ENCODE data around the gene GIMAP5.

Gene GIMAP5

DNA sequence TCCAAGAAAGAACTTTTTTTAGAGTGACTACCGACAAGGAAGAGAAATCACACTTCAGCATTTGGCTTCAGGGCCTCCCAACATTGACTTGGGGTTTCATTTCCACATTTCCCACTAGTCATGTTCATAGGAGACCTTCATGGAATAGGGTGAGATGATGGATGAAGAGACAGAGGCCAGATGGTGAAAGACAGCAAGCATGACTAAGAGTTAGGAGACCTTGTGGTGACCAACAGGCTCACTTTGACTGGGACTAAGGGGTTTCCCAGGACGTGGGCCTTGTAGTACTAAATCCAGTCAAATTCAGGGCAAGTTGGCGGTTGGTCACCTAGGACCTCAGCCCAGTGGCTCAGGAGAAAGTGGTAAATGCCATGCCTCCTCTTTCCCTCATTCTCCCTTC lies 3.0 kb upstream of the GIMAP5 start:
- no peaks in the 10 kb centered on the region for H3K27me3 ChIP-seq (replicated peaks; ENCODE audit: control insufficient read depth, insufficient read depth, low read length)
- TF ChIP-seq, protein P1, sequence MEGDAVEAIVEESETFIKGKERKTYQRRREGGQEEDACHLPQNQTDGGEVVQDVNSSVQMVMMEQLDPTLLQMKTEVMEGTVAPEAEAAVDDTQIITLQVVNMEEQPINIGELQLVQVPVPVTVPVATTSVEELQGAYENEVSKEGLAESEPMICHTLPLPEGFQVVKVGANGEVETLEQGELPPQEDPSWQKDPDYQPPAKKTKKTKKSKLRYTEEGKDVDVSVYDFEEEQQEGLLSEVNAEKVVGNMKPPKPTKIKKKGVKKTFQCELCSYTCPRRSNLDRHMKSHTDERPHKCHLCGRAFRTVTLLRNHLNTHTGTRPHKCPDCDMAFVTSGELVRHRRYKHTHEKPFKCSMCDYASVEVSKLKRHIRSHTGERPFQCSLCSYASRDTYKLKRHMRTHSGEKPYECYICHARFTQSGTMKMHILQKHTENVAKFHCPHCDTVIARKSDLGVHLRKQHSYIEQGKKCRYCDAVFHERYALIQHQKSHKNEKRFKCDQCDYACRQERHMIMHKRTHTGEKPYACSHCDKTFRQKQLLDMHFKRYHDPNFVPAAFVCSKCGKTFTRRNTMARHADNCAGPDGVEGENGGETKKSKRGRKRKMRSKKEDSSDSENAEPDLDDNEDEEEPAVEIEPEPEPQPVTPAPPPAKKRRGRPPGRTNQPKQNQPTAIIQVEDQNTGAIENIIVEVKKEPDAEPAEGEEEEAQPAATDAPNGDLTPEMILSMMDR (IDR thresholded peaks at IDR 0.05; ENCODE audit: insufficient read depth, low read length, poor library complexity, severe bottlenecking), result no peak
- peak; percentile 40 for DNase-seq (ENCODE audit: extremely low read depth, insufficient read length)
- no peaks in the 10 kb centered on the region; the same call in 1 of the 2 replicates for H3K36me3 ChIP-seq (ENCODE audit: control insufficient read depth, insufficient read depth, low read length)
- H3K4me3 ChIP-seq (replicated peaks; ENCODE audit: low read depth, low read length), result no peak overlapping the region

DNA sequence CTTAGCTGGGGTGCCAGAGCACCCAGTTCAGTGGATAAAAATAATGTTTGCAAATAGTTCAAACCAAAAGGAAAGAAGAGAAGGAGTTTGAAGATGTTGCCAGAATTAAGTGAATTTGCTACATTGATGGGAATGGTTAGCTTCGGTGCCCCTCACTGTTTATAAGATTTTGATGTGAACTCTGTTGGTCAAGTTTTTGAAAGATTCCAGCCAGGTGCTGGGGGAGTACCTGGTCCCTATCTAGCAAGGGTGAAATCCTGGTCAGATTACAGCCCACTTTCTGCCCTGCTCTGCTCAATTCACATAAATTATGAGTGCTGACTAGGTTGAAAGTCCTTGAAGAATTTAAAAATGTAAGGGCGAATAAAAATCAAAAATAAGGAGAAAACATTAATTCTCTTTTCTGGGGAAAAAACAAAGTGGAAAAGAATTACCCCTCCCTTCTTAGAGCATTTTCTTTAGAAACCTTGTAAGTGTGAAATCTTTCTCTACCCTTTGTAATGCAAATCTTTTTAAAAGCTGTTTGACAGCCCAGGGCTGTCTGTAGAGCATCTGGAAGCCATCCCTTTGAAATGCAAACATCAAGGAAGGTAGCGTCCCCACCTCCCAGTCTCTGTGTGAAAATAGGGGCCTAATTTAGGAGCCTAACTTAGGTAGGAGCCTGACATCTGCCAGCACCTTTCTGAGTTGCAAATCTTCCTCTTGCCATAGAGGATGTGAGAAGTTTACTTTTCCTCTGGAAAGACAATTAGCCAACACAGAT lies 1.4 kb upstream of the GIMAP5 start:
- H3K4me3 ChIP-seq (replicated peaks; ENCODE audit: low read depth, low read length), result no peak overlapping the region
- peaks cover under 1% of the 10 kb centered on the region for H3K36me3 ChIP-seq (ENCODE audit: control insufficient read depth, insufficient read depth, low read length)
- DNase-seq (ENCODE audit: extremely low read depth, insufficient read length), result no peak
- H3K27me3 ChIP-seq (replicated peaks; ENCODE audit: control insufficient read depth, insufficient read depth, low read length), result no peaks in the 10 kb centered on the region
- TF ChIP-seq, protein P1 (IDR thresholded peaks at IDR 0.05; ENCODE audit: insufficient read depth, low read length, poor library complexity, severe bottlenecking), result no peak

DNA sequence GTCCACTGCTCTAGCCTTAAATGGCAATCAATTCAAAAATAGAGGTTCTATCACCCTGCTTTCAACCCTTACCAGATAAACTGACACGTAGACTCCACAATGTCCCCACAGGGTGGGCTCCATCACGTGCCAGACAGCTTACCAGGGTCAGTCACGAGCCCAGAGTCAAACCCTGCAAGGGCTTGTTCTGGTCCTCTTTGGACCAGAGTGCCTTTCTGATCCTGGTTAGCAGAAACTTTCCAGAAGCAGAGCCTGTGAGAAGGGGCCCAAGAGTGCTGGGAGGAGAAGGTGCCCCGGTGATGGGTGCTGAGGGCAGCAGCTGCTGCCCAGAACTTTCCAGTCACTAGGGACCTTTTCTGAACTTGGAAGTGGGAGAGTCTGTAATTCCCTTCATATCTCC lies 354 bp upstream of the GIMAP5 start:
- Histone ChIP-seq H3K36me3 (ENCODE audit: control insufficient read depth, insufficient read depth, low read length) (peaks cover 4% of the 10 kb centered on the region), H3K27me3 (replicated peaks; ENCODE audit: control insufficient read depth, insufficient read depth, low read length) (no peaks in the 10 kb centered on the region), H3K4me3 (replicated peaks; ENCODE audit: low read depth, low read length) (peak overlapping the region; percentile 77)
- TF ChIP-seq, protein P1 (IDR thresholded peaks at IDR 0.05; ENCODE audit: insufficient read depth, low read length, poor library complexity, severe bottlenecking), result no peak
- DNase-seq (ENCODE audit: extremely low read depth, insufficient read length), result no peak

DNA sequence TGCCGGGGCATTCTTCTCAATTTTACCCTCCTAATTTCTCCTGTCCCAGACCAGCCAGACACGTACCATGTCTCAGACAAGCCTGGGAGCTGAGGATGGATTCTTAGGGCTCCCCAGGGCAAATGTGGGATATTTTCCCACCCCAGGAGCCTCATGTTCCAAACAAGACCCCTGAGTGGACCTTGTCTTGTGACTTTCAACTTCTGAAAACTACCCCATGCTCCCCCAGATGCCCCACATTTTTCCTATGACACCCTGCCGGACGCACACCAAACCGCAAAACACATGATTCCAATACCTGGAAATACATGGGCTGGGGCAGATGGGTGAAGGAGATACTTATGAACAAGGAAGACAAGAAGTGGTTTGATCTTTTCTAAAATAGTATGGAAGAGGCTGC lies 874 bp downstream of the GIMAP5 start:
- TF ChIP-seq, protein P1 (IDR thresholded peaks at IDR 0.05; ENCODE audit: insufficient read depth, low read length, poor library complexity, severe bottlenecking), result no peak
- no peaks in the 10 kb centered on the region for H3K27me3 ChIP-seq (replicated peaks; ENCODE audit: control insufficient read depth, insufficient read depth, low read length)
- H3K36me3 ChIP-seq (ENCODE audit: control insufficient read depth, insufficient read depth, low read length), result peaks cover 4% of the 10 kb centered on the region
- peak overlapping the region; percentile 77 for H3K4me3 ChIP-seq (replicated peaks; ENCODE audit: low read depth, low read length)
- no peak for DNase-seq (ENCODE audit: extremely low read depth, insufficient read length)

DNA sequence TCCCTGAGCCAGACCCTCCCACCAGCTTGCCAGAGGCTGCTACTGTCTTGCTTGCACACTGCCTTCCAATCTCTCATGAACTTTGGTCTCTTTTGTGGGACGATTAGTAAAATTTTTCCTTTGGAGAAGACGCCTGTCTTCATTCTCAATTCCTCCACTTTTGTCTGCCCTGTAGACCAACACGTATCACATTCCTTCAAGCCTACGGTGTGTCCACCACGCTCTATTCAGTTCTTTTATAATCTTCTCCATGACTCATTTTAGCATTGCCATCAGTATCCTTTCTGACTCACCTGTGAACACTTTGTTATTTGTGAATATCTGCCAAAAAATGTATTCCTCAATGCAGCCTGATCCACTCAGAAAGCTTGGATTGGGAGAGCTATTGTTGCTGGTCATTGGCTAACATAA lies 1.4 kb downstream of the GIMAP5 start:
- H3K36me3 ChIP-seq (ENCODE audit: control insufficient read depth, insufficient read depth, low read length), result peaks cover 7% of the 10 kb centered on the region
- peak overlapping the region; percentile 77 for H3K4me3 ChIP-seq (replicated peaks; ENCODE audit: low read depth, low read length)
- DNase-seq (ENCODE audit: extremely low read depth, insufficient read length), result no peak
- TF ChIP-seq, protein P1 (IDR thresholded peaks at IDR 0.05; ENCODE audit: insufficient read depth, low read length, poor library complexity, severe bottlenecking), result no peak
- no peaks in the 10 kb centered on the region for H3K27me3 ChIP-seq (replicated peaks; ENCODE audit: control insufficient read depth, insufficient read depth, low read length)

All from GM06990 (cell line).